K562 (cell line): ENCODE measurements around the gene SYK. TPM values are rescaled to one million over a fixed set of nuclear protein-coding genes. Genes with fewer than 3 reads are reported as not detected.
A peak's percentile ranks its signal among the peaks of the same experiment; 100 is the strongest.

Experiments used
- ATAC-seq: fragments of 200-7000 bp; cut with Tn5 transposase; 3 replicates; pipeline ENCODE4 v1.9.1; 2020; ENCODE audit warnings: moderate library complexity
- BruUV-seq: library from RNA; stranded (reverse); fragments of 400-500 nt; replicated peaks from 2 replicates; lab custom pipeline; 2021; lab: Mats Ljungman, UMichigan
- CTCF ChIA-PET: fragments of 300-600 bp; formaldehyde crosslinking; extraction: SDS; loops from one replicate; lab custom pipeline; 2021; ENCODE audit warnings: low intra/inter-chr PET ratio; lab: Yijun Ruan, JAX
- POLR2A ChIA-PET: fragments of 300-600, 350-650 bp; sonication (Branson Sonifier 250); formaldehyde crosslinking; extraction: SDS; loops from one replicate; lab custom pipeline; 2021; ENCODE audit warnings: antibody characterized with exemption, inconsistent platforms; lab: Yijun Ruan, JAX
- DNase-seq, 4 experiments: peaks; one replicate each; pipeline versions ENCODE4 v3.0.0 to v3.0.0-alpha.2; 2011 to 2018; ENCODE audit warnings: low spot score in 3 of 4, mixed read lengths in 3 of 4; ENCODE audit errors: extremely low read depth in 1 of 4
- FAIRE-seq: peaks from 2 replicates; lab custom pipeline; 2011; peaks lifted over from hg19 to GRCh38; lab: Jason Lieb, UNC
- H2AFZ ChIP-seq: 2 replicates; pipeline ENCODE4 v1.6.0; 2011; ENCODE audit warnings: low read depth, low read length, control low read depth, inconsistent platforms
- H3K27ac ChIP-seq: fragments of 200-600 bp; 3 replicates; pipeline ENCODE4 v1.8.0; 2011; ENCODE audit warnings: low read depth, mild to moderate bottlenecking, control low read depth, inconsistent platforms, low read length, moderate library complexity, mixed read lengths; ENCODE audit errors: extremely low read depth
- H3K27me3 ChIP-seq, 2 experiments: fragments of 300-600 bp in 1 of 2; 2 replicates in 1 of 2; 3 replicates in 1 of 2; pipeline versions ENCODE4 v1.6.0 to v1.8.0; 2011; ENCODE audit warnings: inconsistent platforms in 2 of 2, low read length in 2 of 2, mild to moderate bottlenecking in 1 of 2, mixed read lengths in 1 of 2, moderate library complexity in 1 of 2; ENCODE audit not compliant: control insufficient read depth in 2 of 2, insufficient read depth in 2 of 2
- H3K36me3 ChIP-seq: fragments of 300-600 bp; 3 replicates; pipeline ENCODE4 v1.8.0; 2011; ENCODE audit warnings: mild to moderate bottlenecking, low read length, inconsistent platforms; ENCODE audit not compliant: control insufficient read depth, insufficient read depth
- H3K4me1 ChIP-seq, 2 experiments: fragments of 200-600 bp in 1 of 2; replicated peaks in 1 of 2; 2 replicates in 1 of 2; 3 replicates in 1 of 2; pipeline versions ENCODE4 v1.5.1 to v1.8.0; 2011; ENCODE audit warnings: inconsistent platforms in 2 of 2, low read length in 2 of 2, mild to moderate bottlenecking in 1 of 2, mixed read lengths in 1 of 2, moderate library complexity in 1 of 2; ENCODE audit not compliant: control insufficient read depth in 2 of 2, insufficient read depth in 2 of 2
- H3K4me2 ChIP-seq: 2 replicates; pipeline ENCODE4 v1.6.1; 2011; ENCODE audit warnings: low read length, control low read depth, inconsistent platforms, mixed read lengths; ENCODE audit not compliant: insufficient read depth
- H3K4me3 ChIP-seq: fragments of 200-600 bp; sonication (generic), shearing (Covaris generic); 2 replicates; pipeline ENCODE4 v1.5.1; 2016; ENCODE audit warnings: control low read depth, inconsistent platforms
- H3K79me2 ChIP-seq: fragments of 200-600 bp; 3 replicates; pipeline ENCODE4 v1.8.0; 2011; ENCODE audit warnings: low read length, inconsistent platforms; ENCODE audit not compliant: control insufficient read depth, insufficient read depth
- H3K9ac ChIP-seq, 2 experiments: 2 replicates each; pipeline versions ENCODE4 v1.6.0 to v1.6.1; 2011; ENCODE audit warnings: low read depth in 2 of 2, low read length in 2 of 2, control low read depth in 1 of 2, inconsistent platforms in 1 of 2, mild to moderate bottlenecking in 1 of 2, mixed read lengths in 1 of 2; ENCODE audit not compliant: insufficient read depth in 1 of 2
- H3K9me1 ChIP-seq: one replicate; pipeline ENCODE4 v1.6.0; 2011; ENCODE audit warnings: inconsistent platforms, mild to moderate bottlenecking, low read length, moderate library complexity; ENCODE audit not compliant: control insufficient read depth, insufficient read depth
- H3K9me3 ChIP-seq: replicated peaks from 2 replicates; pipeline ENCODE4 v1.5.1; 2011; ENCODE audit warnings: low read depth, low read length, inconsistent platforms; ENCODE audit not compliant: control insufficient read depth, insufficient read depth
- H4K20me1 ChIP-seq: replicated peaks from 2 replicates; pipeline ENCODE4 v1.6.1; 2011; ENCODE audit warnings: low read length, inconsistent platforms, mixed read lengths; ENCODE audit not compliant: control insufficient read depth, insufficient read depth
- SOX6 ChIP-seq: fragments of 450-650 bp; IDR thresholded peaks from 2 replicates; pipeline ENCODE4 v1.6.1; 2014; ENCODE audit warnings: mild to moderate bottlenecking
- YY1 ChIP-seq, 3 experiments: IDR thresholded peaks; 2 replicates each; pipeline ENCODE4 v1.6.1; 2011; ENCODE audit warnings: low read length in 2 of 3, mild to moderate bottlenecking in 2 of 3, moderate library complexity in 2 of 3, borderline replicate concordance in 1 of 3, control low read depth in 1 of 3, low read depth in 1 of 3; ENCODE audit not compliant: insufficient read depth in 3 of 3, insufficient replicate concordance in 2 of 3, control insufficient read depth in 1 of 3, insufficient read length in 1 of 3; ENCODE audit errors: extremely low read depth in 1 of 3
- ZNF695 ChIP-seq: fragments of 450-650 bp; formaldehyde crosslinking; IDR thresholded peaks from 2 replicates; pipeline ENCODE4 v1.4.0; 2020; ENCODE audit warnings: mild to moderate bottlenecking, moderate library complexity
- WGBS: fragments of 100-300 bp; shearing (Covaris generic); methylation state at CpG from one replicate; pipeline ENCODE4 v1.1.6; 2016; ENCODE audit warnings: low coverage, mixed read lengths; ENCODE audit not compliant: insufficient coverage; ENCODE audit errors: missing lambda C conversion rate; 5-methylcytosine and 5-hydroxymethylcytosine counted together
- in situ Hi-C: fragments of 300-500 bp; cut with MboI; formaldehyde crosslinking; loops from 4 replicates; pipeline ENCODE4 v1.15.0; 2018; ENCODE audit warnings: inconsistent platforms, mixed read lengths
- intact Hi-C: fragments of 100-400 bp; cut with micrococcal nuclease; formaldehyde crosslinking; loops from 2 replicates; pipeline ENCODE4 v1.14.2; 2022
- polyA plus RNA-seq, 8 experiments: library from polyadenylated mRNA; depleted of rRNA in 4 of 8; stranded (reverse) in 5 of 8; unstranded in 3 of 8; fragments of >200 nt; fragmentation: Nextera tagmentation in 2 of 8; fragmentation: Illumina TruSeq in 1 of 8; extraction: Ambion mirVana in 2 of 8; extraction: Trizol in 1 of 8; gene quantifications; 2 replicates each; pipeline versions ENCODE4 v1.2.1 to v1.2.3, GENCODE V29; 2011 to 2014; ENCODE audit warnings: inconsistent platforms in 1 of 8, missing spikeins in 1 of 8
- total RNA-seq, 7 experiments: library from RNA; depleted of rRNA in 6 of 7; stranded (reverse); fragments of >200 nt in 6 of 7; fragmentation: Illumina TruSeq in 2 of 7; extraction: Trizol in 2 of 7; gene quantifications; 2 replicates each; pipeline versions ENCODE4 v1.2.1 to v1.2.3, GENCODE V29; 2011 to 2021; ENCODE audit warnings: low replicate concordance in 1 of 7

SYK gene
- total and polyA plus RNA-seq, 9 of the 15 experiments (the other 6 are each of a cell fraction or from before 2014, with no cell fraction given): 3.9 to 32.7 (median 16.7) TPM

- in situ Hi-C loops (loop anchor here (25.0 kb wide), 1 partner anchor 1308 kb away; no protein-coding TSS in a partner anchor), intact Hi-C loops (no loop called here)
- Histone ChIP-seq H3K9me3 (no peaks in the 10 kb centered on the region; the same call in 1 of the 2 replicates), H3K27ac (no peak overlapping the region), H3K9me1 (no peaks in the 10 kb centered on the region), H3K27me3 (no peaks in the 10 kb centered on the region), H3K79me2 (no peaks in the 10 kb centered on the region), H3K4me2 (no peak overlapping the region), H4K20me1 (no peaks in the 10 kb centered on the region)
- POLR2A ChIA-PET: no interaction called here
- no peak for DNase-seq
- CTCF ChIA-PET: interaction anchor here (1.5 kb wide), 1 partner anchor 831 kb away, joined by 5 read pairs; no protein-coding TSS in a partner anchor
- 61% methylated on average over 7 of the region's 7 CpGs for WGBS
- TF ChIP-seq ZNF695 (CRISPR knock-in tag) (no peak), SOX6 (no peak), YY1 (IDR thresholded peaks at IDR 0.05; ENCODE audit: borderline replicate concordance in 1 of 3, control insufficient read depth in 1 of 3, extremely low read depth in 1 of 3, insufficient read depth in 3 of 3, insufficient read length in 1 of 3, insufficient replicate concordance in 2 of 3, low read depth in 1 of 3, low read length in 2 of 3) (no peak)
- TF ChIP-seq, all 486 proteins: peak for 0
- Histone ChIP-seq H3K36me3 (peaks cover 3% of the 10 kb centered on the region; the same call in 1 of the 3 replicates), H2AFZ (no peak overlapping the region), H3K4me3 (no peak overlapping the region), H3K9ac (no peak overlapping the region), H3K4me1 (no peaks in the 10 kb centered on the region)
- BruUV-seq: no TSS peak
- FAIRE-seq (no peak), ATAC-seq (no peak)
These were observed 94.2 kb downstream of the SYK start for GRCh38 chr9:90895786-90896185.

- no peaks in the 10 kb centered on the region for H3K9me1 ChIP-seq
- no peaks in the 10 kb centered on the region for H3K4me1 ChIP-seq
- H3K27ac ChIP-seq: no peak overlapping the region
- POLR2A ChIA-PET: no interaction called here
- H3K27me3 ChIP-seq: no peaks in the 10 kb centered on the region
- H3K36me3 ChIP-seq: peaks cover 3% of the 10 kb centered on the region; the same call in 1 of the 3 replicates
- TSS peak; percentile 48 for BruUV-seq
- 65% methylated on average over 3 of the region's 3 CpGs for WGBS
- FAIRE-seq (no peak), ATAC-seq (no peak), DNase-seq (no peak)
- CTCF ChIA-PET: interaction anchor here (1.5 kb wide), 1 partner anchor 831 kb away, joined by 5 read pairs; no protein-coding TSS in a partner anchor
- H3K9ac ChIP-seq: no peak overlapping the region
- intact Hi-C loops (no loop called here), in situ Hi-C loops (loop anchor here (25.0 kb wide), 1 partner anchor 1309 kb away; no protein-coding TSS in a partner anchor)
- no peak overlapping the region for H3K4me2 ChIP-seq
- H2AFZ ChIP-seq: no peak overlapping the region
- no peak overlapping the region for H3K4me3 ChIP-seq
- no peaks in the 10 kb centered on the region; the same call in 1 of the 2 replicates for H3K9me3 ChIP-seq
- H3K79me2 ChIP-seq: no peaks in the 10 kb centered on the region
- no peaks in the 10 kb centered on the region for H4K20me1 ChIP-seq
- no peak for TF ChIP-seq SOX6
These were observed 94.6 kb downstream of the SYK start for GRCh38 chr9:90896231-90896630.
